GM19023 (cell line): Measurements from ENCODE around the gene ZNF687.

Experiments
- ATAC-seq: cut with Tn5 transposase; IDR thresholded peaks from one replicate; pipeline ENCODE4 v1.9.1; 2021; ENCODE audit warnings: mild to moderate bottlenecking, moderate library complexity; ENCODE audit not compliant: unreplicated experiment

The ZNF687 gene

DNA sequence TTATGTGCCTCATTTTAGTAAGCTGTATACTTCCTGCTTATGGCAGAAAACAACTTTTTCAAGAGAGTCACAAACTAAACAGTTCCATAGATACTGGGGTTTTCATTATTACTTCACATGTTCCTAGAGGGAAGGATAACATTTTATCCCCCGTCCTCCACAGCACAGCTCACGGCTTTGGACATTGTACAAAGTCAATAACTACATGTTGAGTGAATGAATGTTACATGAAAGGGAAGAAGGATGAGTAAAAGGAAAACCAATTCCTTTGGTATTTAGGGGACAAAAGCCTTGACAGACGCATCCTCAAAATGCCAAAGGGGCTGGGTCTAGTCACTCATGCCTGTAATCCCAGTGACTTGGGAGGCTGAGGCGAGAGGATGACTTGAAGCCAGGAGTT is 30.3 kb downstream of the ZNF687 start:
- no peak for ATAC-seq

DNA sequence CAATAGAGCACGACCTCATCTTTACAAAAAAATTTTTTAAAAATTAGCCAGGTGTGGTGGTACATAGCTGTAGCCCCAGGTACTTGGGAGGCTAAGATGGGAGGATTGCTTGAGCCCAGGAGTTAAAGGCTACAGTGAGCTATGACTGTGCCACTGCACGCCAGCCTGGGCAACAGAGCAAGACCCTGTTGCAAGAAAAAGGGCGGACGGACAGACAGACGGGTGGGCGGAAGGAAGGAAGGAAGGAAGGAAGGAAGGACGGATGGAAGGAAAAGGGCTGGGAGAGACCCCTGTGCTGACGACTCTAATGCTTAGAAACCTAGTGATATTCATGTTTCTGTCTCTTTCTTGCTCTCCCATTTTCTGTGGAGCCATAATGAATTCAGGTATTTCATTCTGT is 30.7 kb downstream of the ZNF687 start:
- no peak for ATAC-seq

DNA sequence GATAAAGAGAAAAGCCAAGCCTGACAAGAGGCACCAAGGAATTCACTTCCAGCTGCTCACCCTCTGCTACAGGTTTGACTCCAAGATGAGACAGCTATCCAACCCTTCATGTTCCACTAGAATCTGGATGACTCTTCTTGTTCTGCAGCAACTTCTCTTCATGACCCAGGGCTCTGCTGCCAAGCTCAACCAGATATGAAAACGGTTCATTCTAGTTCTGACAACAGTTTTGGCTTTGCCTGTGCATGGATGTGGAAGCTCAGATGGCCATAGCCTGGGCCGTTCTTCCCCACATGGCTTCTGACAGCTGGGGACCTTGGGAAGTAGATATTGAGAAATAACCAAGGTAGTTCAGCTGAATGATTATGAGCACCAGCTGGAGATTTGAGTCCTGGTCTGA is 31.4 kb downstream of the ZNF687 start:
- ATAC-seq, result no peak

DNA sequence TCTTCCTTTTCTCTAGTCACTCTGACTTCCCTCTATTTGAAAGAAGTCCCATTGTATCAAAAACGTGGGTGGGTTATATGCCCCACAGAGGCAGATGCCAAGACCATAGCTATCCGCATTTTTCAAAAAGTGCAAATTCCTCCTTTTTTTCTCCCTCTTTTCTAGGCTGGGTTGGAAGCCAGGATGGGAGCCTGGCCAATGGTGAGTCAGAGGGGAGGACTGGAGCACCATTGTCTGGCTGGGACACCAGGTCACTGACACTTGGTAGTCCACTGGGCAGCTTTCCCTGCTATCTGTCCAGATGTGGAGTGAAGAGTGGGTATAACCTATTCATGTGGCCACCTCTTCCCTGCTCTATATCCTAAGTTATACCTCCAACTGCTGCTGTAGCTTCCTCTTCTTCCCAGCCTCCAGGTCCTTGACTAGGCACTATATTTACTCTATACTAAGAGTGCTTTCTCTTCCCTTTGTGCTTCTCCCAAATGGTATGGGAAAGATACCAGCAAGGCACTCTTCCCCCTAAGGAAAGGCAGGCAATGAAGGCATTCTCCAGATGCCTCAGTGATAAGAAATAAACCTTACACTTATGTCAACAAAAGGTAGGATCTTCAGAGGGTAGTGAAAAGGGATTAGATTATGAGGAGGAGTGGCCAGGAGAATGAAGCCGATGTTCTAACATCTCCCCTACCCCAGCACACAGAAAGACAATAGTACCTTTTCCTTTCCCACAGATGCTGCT is 32.2 kb downstream of the ZNF687 start:
- ATAC-seq, result no peak

DNA sequence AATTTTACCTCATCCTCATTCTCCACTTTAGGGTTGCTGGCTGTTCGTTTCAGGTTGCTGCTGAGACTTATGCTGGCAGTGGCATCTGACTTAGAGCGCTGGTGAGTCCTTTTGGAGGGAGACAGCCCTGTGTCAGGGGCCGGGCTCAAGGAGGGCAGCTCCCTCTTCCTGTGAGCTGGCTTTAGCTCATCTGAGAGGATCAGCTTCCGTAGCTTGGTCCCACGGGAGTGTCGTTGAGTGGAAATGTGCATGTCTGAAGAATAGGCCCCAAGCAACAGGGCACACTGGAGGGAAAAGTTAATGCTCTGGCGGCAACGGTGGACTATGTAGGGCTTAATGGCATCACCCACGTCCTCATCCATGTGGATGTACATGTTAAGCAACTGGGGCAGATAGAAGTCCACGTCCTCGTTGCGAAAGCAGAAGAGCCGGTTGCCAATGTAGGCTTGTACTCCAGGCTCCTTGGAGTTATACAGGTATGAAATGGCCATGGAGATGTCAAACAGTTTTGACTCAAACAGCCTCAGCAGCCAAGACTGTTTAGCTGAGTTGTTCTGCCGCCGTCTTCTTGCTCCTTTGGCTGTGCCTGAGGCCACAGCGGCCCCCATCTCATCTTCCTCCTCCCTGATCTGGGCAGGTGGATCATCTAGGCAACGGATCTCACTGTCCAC is 33.6 kb downstream of the ZNF687 start:
- ATAC-seq, result no peak

DNA sequence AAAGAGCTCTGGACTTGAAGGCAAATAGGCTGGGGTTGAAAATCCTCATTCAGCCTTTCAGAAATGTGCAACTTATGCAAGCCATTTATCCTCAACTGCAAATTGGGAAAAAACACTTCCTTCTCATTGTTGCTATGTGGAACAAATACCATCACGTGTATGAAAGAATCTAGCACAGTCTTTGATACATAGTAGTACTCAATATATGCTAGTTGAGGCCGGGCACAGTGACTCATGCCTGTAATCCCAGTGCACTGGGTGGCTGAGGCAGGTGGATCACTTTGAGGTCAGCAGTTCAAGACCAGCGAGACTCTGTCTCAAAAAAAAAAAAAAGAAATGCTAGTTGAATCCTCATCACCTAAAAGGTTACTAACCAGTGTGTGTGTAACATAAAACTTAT is 36.9 kb downstream of the ZNF687 start:
- ATAC-seq, result no peak

- ATAC-seq, result no peak
These were observed 42.4 kb downstream of the ZNF687 start for GRCh38 chr1:151324390-151324930.

DNA sequence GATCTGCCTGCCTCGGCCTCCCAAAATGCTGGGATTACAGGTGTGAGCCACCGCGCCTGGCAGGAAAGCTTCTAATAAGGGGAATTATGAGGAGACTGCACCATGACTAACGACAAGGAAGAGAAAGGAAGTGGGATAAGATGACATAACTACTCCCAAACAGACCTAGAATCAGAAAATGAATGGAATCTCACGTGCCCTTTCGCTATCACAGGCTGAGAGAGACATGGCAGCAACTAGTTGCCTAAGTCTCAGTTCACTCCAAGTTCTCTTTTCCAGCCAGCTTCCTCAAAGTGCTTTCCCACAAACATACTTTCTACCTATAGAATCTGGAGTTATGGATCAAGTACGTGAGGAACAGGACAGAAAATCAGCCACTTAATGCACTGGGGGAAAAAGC is 43.1 kb downstream of the ZNF687 start:
- ATAC-seq, result no peak

DNA sequence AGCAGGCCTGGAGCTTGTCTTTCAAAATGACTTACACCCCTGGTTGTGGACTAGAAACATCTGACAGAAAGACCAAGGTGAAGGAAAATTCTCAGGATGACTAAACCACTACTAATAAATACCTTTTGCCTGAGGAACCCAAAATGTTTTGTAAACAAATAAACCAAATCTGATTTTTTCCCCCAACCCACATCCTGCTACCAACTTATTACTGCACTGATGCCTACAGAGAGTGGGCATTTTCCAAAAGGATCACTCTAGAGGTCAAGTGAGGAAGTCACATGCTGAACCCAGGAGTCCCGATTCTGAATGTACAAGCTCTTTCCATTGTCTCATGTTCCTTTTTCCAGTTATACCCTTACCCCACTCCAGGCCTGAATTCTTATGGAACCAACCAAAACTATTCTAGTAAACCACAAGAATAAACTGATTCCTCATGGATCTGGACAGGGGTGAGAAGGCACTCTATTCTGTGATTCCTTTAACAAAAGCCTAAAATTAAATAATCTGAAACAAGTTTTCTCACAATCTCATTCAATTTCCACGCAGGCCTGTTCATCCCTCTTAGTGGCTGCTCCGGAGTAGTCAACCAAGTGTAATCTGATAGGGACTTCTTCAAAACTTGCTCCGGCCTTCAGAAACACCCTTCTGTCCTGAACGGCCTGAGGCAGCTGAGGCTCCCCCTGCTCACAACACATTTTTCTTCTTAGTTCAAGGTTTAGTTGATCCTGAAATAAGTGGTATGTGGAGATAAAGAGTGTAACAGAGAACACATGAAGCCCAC is 43.7 kb downstream of the ZNF687 start:
- no peak for ATAC-seq

GRCh38 chr1:151326619-151327222 is 44.6 kb downstream of the ZNF687 start:
- peak; percentile 55 for ATAC-seq

DNA sequence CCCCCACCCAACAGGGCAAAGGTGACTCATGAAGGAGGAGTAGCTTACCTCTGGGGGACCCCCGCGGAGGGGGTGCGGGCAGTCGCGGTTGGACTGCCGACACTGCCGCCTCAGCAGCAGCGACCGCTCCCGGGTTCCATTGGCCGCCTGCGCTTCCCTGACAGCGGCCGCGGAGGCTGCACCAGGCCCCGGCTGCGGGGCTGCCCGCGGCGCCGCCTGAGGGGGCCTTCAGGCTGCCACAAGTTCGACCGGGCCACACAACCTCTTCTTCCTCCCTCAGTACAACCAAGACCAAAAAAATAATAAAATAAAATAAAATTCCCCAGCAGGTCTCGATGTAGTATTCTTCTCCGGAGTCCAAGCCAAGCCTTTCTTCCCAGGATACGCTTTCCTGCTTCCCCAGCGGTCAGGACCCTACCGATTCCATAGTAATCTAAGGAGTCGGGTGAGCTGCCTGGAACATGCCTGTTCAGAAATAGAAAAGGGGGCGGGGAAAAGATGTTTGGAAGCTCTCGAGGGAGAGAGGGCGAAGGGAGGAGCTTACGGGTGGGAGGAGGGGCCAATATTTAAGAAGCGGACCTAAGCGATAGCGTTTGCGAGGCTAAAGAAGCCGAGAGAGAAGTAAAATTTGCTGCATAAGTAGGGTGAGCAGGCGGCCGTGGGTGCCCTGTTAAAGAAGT is 45.3 kb downstream of the ZNF687 start, which contains the start of gene PI4KB:
TSS of gene PI4KB (minus strand) at position 194 of the 680 bp plus-strand sequence. CDS start 10,935 bp downstream, outside the sequence.
- ATAC-seq, result peak; percentile 83

DNA sequence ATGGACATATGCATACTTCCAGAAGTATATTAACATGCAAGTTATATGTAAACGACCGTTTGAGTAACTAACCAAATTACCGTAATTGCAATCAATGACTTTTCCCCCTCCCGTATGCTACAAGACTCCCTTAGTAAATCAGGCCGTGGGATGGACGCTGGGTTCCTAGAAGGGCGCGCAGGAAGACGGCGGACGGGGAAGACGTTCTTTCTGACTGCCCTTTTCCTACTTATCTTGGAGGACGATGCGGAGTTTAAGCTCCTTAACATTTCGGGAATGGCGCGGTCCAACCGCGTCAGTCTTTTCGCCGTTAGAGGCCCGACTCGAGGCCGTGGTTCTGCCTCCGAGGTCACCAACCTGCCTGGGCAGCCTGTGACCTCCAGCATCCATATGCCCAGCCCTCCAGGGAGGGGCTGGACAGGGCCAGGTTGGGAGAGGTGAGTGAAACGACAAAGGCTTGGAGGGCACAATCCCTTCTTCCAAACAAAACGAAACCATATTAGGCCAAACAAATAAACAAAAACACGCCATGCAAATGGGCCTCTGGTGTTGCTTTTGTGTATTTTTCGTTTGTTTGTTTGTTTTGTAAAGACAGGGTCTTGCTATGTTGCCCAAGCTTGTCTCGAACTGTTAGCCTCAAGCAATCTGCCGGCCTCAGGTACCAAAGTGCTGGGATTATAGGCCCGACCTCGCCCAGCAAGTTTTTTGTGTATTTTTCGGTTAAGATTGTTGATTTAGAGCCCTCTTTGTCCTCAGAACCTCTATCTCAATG is 46.0 kb downstream of the ZNF687 start:
- ATAC-seq, result peak; percentile 6

- no peak for ATAC-seq
These were observed 52.7 kb downstream of the ZNF687 start for GRCh38 chr1:151334822-151335221.

DNA sequence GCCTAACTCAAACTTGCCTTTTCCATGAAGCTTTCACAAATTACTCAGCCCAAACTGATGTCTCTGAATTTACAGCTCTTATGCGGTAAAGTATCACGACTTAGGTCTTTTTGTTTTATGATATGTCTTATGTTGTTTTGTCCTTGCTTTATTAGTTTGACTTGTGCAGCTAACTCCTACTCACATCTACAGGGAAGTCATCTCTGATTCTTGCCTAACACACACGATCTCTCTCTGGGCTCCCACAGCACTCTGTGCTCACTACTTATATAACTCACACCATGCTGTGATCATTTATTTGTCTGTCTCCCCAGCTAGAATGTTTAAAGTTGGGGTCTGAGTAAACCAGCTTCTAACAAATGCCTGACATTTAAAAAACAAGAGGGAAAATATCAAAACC is 54.5 kb downstream of the ZNF687 start:
- no peak for ATAC-seq

DNA sequence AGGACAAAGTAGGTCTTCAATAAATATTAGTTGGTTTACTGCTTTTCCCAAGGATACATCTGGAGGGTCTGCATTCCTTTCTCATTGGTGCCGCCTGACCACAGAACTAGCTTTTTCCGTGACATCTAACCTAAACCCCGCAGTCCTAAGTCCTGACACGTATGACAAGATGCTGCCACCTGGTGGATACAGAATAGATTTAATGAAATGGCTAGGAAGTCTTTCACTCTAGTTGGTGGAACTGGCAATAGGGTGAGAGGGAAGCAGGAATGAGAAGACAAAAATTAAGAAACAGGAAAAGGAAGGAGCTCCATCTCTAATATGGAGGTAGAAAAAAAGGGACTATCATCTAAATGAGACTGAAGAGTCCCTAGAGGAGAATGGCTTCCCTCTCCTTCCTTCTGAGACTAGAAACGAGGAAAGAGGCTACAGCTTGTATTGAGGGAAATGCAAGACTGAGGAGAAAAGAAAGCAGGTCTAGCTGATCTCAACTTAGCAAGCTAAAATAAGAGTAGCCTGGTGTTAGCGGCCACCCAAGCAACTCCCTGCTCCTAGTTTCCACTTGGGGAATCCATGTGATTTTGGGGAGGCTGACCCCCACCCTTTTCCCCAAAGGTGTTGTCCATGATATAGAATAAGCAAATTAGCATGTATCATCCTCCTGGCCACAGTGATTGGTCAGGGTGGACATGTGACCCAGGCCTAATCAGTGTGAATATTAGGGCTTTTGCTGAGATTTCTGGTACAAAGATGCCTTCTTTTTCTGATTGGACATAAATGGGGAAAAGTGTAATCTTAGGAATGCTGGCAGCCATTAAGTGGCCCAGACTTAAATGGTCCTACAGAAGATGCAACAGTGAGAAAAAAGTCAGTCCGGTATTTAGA is 59.0 kb downstream of the ZNF687 start:
- ATAC-seq, result no peak
